GM13977 (cell line): ENCODE measurements around the gene TTC39A.
"Not testable (repeated sequence)": the region's sequence is repeated elsewhere in the genome, so short reads cannot be mapped to it uniquely, and the experiment has no call there.

Experiments used
- DNase-seq: peaks from one replicate; pipeline ENCODE4 v3.0.0; 2012; ENCODE audit warnings: low spot score
- CTCF ChIP-seq: IDR thresholded peaks from 2 replicates; pipeline ENCODE4 v1.5.1; 2012; ENCODE audit warnings: mild to moderate bottlenecking, control low read depth; ENCODE audit not compliant: insufficient read depth; ENCODE audit errors: extremely low read depth, missing control alignments
- in situ Hi-C: fragments of 300-500 bp; cut with MboI; formaldehyde crosslinking; loops from one replicate; pipeline ENCODE4 v1.12.0; 2022; ENCODE audit warnings: low sequenced_read_pairs, low pct_unique_long_range_greater_than_20kb, mixed read lengths, inconsistent platforms; ENCODE audit not compliant: unreplicated experiment

The TTC39A gene

GRCh38 chr1:51253691-51254090 lies 76.7 kb downstream of the TTC39A start:
- TF ChIP-seq CTCF = no peak
- in situ Hi-C loops = no loop called here
- no peak for DNase-seq

GRCh38 chr1:51252366-51252765 lies 78.0 kb downstream of the TTC39A start:
- no peak for DNase-seq
- in situ Hi-C loops = no loop called here
- TF ChIP-seq CTCF = no peak

GRCh38 chr1:51251165-51251564 lies 79.2 kb downstream of the TTC39A start:
- DNase-seq, in situ Hi-C loops: not testable (repeated sequence)

- in situ Hi-C loops, DNase-seq: not testable (repeated sequence)
Observed at GRCh38 chr1:51250729-51251128, 79.6 kb downstream of the TTC39A start.

GRCh38 chr1:51249445-51249844 lies 80.9 kb downstream of the TTC39A start:
- in situ Hi-C loops = no loop called here
- TF ChIP-seq CTCF = no peak
- DNase-seq = no peak

GRCh38 chr1:51247499-51247898 lies 82.9 kb downstream of the TTC39A start:
- in situ Hi-C loops = no loop called here
- no peak for DNase-seq
- TF ChIP-seq CTCF = no peak

GRCh38 chr1:51247022-51247421 lies 83.3 kb downstream of the TTC39A start:
- TF ChIP-seq CTCF = no peak
- peak; percentile 68 for DNase-seq
- in situ Hi-C loops = no loop called here

GRCh38 chr1:51242546-51242945 lies 87.8 kb downstream of the TTC39A start:
- TF ChIP-seq CTCF = no peak
- in situ Hi-C loops = no loop called here
- no peak for DNase-seq
